Measurements from ENCODE around the gene BRD1.

- TF ChIP-seq CTCF (IDR thresholded peaks at IDR 0.05) (no peak), POLR2A (IDR thresholded peaks at IDR 0.05) (no peak)
Observed at GRCh38 chr22:49814164-49814686, 13.4 kb downstream of the BRD1 start.
